Activated CD4-positive, alpha-beta T cell treated with anti-CD3 and anti-CD28 coated beads for 24 hours (primary cell): ENCODE measurements around the gene BYSL.

Experiments used
- DNase-seq, 2 donors: peaks; one replicate each; pipeline ENCODE4 v3.0.0-alpha.2; 2020; ENCODE audit warnings: low read depth in 2 of 2

BYSL gene

GRCh38 chr6:41914869-41915530, 6.3 kb upstream of the BYSL start:
- DNase-seq, result no peak

GRCh38 chr6:41917528-41917927, 3.8 kb upstream of the BYSL start:
- DNase-seq, result no peak

DNA sequence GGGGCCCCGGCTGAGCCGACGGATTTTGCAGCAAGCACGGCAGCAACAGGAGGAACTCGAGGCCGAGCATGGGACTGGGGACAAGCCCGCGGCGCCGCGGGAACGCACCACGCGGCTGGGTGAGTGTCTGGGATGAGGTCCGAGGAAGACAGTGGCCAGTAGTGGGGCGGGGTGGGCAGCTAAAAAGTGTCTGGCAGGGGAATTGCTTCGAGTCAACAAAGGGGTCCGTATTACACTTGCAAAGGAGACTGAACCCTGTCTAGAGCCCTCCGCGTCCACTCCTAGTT, 356 bp downstream of the BYSL start:
- no peak for DNase-seq

- no peak for DNase-seq
Measured at GRCh38 chr6:41922154-41922553, 855 bp downstream of the BYSL start.

- no peak for DNase-seq
Measured at GRCh38 chr6:41927253-41927652, 6.0 kb downstream of the BYSL start.

- DNase-seq, result no peak
Measured at GRCh38 chr6:41929924-41930323, 8.6 kb downstream of the BYSL start.

DNA sequence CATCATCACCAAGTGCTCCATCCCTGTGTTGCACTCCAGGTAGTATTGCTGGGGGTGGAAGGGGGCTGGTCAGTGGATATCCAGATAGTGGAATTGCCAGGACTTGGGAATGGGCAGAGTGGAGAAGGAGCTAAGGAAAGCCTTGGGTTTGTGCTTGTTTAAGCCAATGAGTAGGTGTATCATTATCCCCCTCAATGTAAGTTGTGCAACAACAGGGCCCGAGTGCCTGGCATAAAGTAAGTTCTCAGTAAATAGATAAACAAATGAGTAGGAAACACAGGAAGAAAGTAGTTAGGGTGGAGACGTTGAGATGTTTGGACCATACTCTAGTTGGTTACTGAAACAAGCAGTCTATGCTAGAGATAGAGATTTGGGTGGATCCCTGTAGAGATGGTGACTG, 10.5 kb downstream of the BYSL start:
- DNase-seq, result no peak

DNA sequence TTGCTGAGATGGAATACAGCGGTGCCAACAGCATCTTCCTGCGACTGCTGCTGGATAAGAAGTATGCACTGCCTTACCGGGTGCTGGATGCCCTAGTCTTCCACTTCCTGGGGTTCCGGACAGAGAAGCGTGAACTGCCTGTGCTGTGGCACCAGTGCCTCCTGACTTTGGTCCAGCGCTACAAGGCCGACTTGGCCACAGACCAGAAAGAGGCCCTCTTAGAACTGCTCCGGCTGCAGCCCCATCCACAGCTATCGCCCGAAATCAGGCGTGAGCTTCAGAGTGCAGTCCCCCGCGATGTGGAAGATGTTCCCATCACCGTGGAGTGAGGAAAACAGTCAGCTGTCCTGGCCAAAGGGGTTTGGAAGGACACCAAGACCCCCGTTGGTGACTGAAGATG, 11.1 kb downstream of the BYSL start:
- DNase-seq, result no peak

- no peak for DNase-seq
Measured at GRCh38 chr6:41934278-41935192, 13.2 kb downstream of the BYSL start.

GRCh38 chr6:41935193-41935574, 13.9 kb downstream of the BYSL start:
- no peak for DNase-seq

DNA sequence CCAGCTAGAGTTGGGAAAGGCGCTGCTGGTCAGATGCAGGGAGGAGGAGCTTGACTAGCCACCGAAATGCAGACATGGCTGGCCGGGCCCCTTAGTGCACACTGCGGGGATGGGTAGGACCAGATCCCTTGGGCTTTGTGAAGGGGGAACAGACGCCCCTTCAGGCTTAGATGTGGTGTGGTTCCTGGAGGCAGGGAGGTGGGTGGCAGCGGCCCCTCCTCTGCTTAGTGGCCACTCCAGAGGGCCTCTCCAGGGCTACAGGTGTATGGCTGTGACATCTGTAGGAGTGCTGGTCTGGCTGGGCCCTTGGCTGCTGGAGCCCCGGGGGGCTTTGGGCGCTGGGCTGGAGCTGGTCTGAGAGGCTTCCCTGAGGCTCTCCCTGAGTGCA, 14.4 kb downstream of the BYSL start:
- DNase-seq, result no peak

GRCh38 chr6:41936073-41936837, 15.0 kb downstream of the BYSL start:
- DNase-seq, result peak in 1 of 2 donors; percentile 48

DNA sequence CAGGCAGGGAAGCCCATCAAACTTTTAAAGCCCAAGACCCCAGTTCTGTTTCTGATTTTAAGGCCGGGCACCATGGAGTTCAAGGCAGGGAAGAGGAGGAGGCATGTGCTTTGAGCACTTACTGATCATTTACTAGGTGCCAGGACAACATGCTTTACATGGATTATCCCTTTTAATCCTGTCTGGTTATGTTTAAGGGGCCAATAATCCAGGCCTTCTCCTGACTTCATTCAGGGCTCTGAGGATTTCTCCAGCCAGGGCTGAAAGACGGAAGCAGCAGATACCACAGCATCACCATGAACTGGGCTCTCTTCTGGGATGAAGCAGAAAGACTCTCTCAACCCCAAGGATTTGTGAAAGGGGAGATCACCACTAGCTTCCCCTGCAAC, 16.2 kb downstream of the BYSL start:
- no peak for DNase-seq

DNA sequence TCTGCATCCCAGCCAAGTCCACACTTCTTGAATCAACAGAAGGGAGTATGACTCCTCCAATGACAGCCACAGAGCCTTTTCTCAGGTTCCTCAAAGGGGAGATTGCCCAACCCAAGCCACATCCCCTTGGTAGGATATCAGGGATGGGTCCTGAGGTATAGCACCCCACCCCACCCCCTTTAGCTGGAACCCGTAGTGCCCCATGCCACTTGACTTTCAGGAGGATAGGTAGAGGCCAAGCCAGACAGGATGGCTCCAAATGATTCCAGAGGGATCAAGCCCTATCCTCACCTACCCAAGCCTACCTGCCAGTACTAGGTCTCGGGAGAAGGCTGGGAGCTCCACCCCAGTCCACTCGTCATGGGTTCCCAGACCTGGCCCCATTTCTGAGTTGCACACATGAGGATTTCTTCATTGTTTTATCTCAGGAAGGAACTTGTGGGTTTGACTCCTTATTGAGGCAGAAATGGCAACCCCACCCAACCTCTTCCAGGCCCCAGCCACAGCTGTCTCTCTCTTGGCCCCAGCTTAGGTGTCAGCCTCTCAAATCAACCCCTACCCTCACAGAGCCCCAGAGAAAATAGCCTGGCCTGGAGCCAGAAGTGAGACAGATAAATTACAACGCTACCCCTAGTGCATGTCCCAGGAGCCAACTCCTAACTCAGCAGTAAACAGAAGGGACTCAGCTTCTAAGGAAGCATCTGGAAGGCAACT, 16.7 kb downstream of the BYSL start:
- DNase-seq, result no peak

GRCh38 chr6:41938590-41939175, 17.4 kb downstream of the BYSL start:
- DNase-seq, result no peak

- no peak for DNase-seq
Measured at GRCh38 chr6:41939176-41939847, 18.0 kb downstream of the BYSL start.

DNA sequence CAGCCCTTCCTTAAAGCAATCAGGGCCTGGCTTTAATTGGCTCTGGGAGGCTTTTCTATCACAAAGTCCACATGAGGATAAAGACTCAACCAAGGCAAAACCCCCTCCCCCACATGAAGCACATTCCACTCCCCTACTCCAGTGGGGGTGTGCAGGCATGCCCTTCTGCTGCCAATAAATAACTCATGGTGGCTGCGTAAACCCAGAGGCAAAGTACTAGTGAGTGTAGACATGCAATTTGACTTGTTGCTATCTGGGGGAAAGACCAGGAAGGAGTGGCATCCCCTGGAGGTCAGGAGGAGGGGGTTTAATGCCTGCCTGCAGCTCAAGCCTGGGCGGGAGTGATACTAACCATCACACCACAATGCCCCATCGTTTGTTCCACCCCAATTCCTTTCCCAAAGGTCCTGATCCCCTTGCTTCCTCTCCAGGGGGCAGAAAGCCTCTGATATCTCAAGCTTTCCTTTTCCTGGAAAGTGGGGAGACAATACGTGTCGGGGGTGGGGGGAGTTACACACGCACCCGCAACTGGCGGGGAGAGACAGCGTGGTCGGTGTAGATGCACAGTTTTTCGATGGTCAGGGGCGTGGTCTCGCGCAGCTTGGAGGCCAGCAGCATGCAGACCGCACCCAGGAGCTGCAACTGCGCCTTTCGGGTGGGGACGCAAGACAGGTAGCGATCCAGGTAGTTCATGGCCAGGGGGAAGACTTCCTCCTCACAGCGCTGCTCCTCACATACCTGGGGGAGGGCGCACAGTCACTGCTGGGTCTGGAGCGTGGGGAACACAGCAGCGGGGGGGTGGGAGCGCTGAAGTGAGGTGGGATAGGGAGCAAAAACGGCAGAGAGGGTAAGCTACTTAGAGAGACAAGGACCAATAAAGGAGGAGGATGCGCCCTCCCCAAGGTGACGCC, 18.8 kb downstream of the BYSL start:
- peak in 1 of 2 donors; percentile 43 for DNase-seq

GRCh38 chr6:41940759-41941279, 19.5 kb downstream of the BYSL start:
- no peak for DNase-seq

GRCh38 chr6:41941280-41942066, 20.2 kb downstream of the BYSL start, which contains the start of gene CCND3:
TSS of gene CCND3 (minus strand) at chr6:41941808. CDS start at chr6:41941649, 159 bp downstream.
- peak; percentile 87 to 91 for DNase-seq
